ENCODE results near the gene VAV1.

GRCh38 chr19:6903446-6903845, 130.9 kb downstream of the VAV1 start:
- TF ChIP-seq POLR2A (IDR thresholded peaks at IDR 0.05): no peak
- TF ChIP-seq, protein P1, sequence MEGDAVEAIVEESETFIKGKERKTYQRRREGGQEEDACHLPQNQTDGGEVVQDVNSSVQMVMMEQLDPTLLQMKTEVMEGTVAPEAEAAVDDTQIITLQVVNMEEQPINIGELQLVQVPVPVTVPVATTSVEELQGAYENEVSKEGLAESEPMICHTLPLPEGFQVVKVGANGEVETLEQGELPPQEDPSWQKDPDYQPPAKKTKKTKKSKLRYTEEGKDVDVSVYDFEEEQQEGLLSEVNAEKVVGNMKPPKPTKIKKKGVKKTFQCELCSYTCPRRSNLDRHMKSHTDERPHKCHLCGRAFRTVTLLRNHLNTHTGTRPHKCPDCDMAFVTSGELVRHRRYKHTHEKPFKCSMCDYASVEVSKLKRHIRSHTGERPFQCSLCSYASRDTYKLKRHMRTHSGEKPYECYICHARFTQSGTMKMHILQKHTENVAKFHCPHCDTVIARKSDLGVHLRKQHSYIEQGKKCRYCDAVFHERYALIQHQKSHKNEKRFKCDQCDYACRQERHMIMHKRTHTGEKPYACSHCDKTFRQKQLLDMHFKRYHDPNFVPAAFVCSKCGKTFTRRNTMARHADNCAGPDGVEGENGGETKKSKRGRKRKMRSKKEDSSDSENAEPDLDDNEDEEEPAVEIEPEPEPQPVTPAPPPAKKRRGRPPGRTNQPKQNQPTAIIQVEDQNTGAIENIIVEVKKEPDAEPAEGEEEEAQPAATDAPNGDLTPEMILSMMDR (IDR thresholded peaks at IDR 0.05): no peak

Data from ovary (tissue), 3 donors.